ENCODE results near the gene STATH. TPM values are rescaled to one million over a fixed set of nuclear protein-coding genes. Genes with fewer than 3 reads are reported as not detected.

Gene STATH
- total RNA-seq = not detected

- ATAC-seq (no peak), DNase-seq (no peak)
- Histone ChIP-seq H3K36me3 (replicated peaks in 1 of 2; ENCODE audit: insufficient read depth in 1 of 2, low read depth in 2 of 2) (no peaks in the 10 kb centered on the region), H3K27me3 (no peaks in the 10 kb centered on the region), H3K4me3 (no peak within 1 kb of the TSS), H3K9me3 (no peaks in the 10 kb centered on the region), H3K27ac (no peak within 1 kb of the TSS), H3K4me1 (no peaks in the 10 kb centered on the region)
- WGBS, 2 donors = 57 to 60% methylated on average over 3 of the region's 3 CpGs
- intact Hi-C loops (cut with DNase I) = no loop called here
- TF ChIP-seq CTCF (IDR thresholded peaks at IDR 0.05) (no peak), POLR2A (IDR thresholded peaks at IDR 0.05) (no peak)
Observed at GRCh38 chr4:69995526-69996016, at the start of gene STATH. Gene STATH (plus strand): TSS chr4:69995966. CDS start chr4:69998438, 2,472 bp downstream.

GRCh38 chr4:69951602-69952001 is 44.2 kb upstream of the STATH start:
- H3K36me3 ChIP-seq (replicated peaks in 1 of 2; ENCODE audit: insufficient read depth in 1 of 2, low read depth in 2 of 2) = no peaks in the 10 kb centered on the region
- no peak overlapping the region for H3K27ac ChIP-seq
- 54 to 60% methylated on average over 3 of the region's 3 CpGs for WGBS, 2 donors
- no peaks in the 10 kb centered on the region for H3K4me1 ChIP-seq
- ATAC-seq = no peak
- H3K27me3 ChIP-seq = no peaks in the 10 kb centered on the region
- intact Hi-C loops (cut with DNase I) = no loop called here
- no peak overlapping the region for H3K4me3 ChIP-seq
- DNase-seq = no peak
- no peak for TF ChIP-seq CTCF (IDR thresholded peaks at IDR 0.05)
- TF ChIP-seq POLR2A (IDR thresholded peaks at IDR 0.05) = no peak
- H3K9me3 ChIP-seq = no peaks in the 10 kb centered on the region

- H3K27ac ChIP-seq = no peak overlapping the region
- H3K36me3 ChIP-seq (replicated peaks in 1 of 2; ENCODE audit: insufficient read depth in 1 of 2, low read depth in 2 of 2) = no peaks in the 10 kb centered on the region
- TF ChIP-seq POLR2A (IDR thresholded peaks at IDR 0.05) (no peak), CTCF (IDR thresholded peaks at IDR 0.05) (no peak)
- no peaks in the 10 kb centered on the region for H3K4me1 ChIP-seq
- H3K27me3 ChIP-seq = no peaks in the 10 kb centered on the region
- no peaks in the 10 kb centered on the region for H3K9me3 ChIP-seq
- DNase-seq (no peak), ATAC-seq (no peak)
- intact Hi-C loops (cut with DNase I) = no loop called here
- H3K4me3 ChIP-seq = no peak overlapping the region
- WGBS, 2 donors = 86 to 90% methylated on average over 1 of the region's 1 CpG
Observed at GRCh38 chr4:69957209-69957608, 38.6 kb upstream of the STATH start.

- Histone ChIP-seq H3K4me1 (no peaks in the 10 kb centered on the region), H3K27ac (no peak within 1 kb of the TSS), H3K27me3 (no peaks in the 10 kb centered on the region), H3K9me3 (no peaks in the 10 kb centered on the region), H3K4me3 (no peak within 1 kb of the TSS), H3K36me3 (replicated peaks in 1 of 2; ENCODE audit: insufficient read depth in 1 of 2, low read depth in 2 of 2) (no peaks in the 10 kb centered on the region)
- TF ChIP-seq POLR2A (IDR thresholded peaks at IDR 0.05) (no peak), CTCF (IDR thresholded peaks at IDR 0.05) (no peak)
- no peak for ATAC-seq
- DNase-seq = no peak
- intact Hi-C loops (cut with DNase I) = no loop called here
- WGBS, 2 donors = 73 to 83% methylated on average over 2 of the region's 2 CpGs
Observed at GRCh38 chr4:69965628-69966027, 30.1 kb upstream of the STATH start, which contains the start of gene CSN2. Gene CSN2 (minus strand): TSS chr4:69965728. CDS start chr4:69960995, 4,733 bp downstream.

- WGBS, 2 donors = 57 to 74% methylated on average over 1 of the region's 1 CpG
Observed at GRCh38 chr4:69970071-69970470, 25.7 kb upstream of the STATH start.

More at GRCh38 chr4:69970071-69970470, 25.7 kb upstream of the STATH start:
- intact Hi-C loops (cut with DNase I) = no loop called here
- no peak overlapping the region for H3K4me3 ChIP-seq
- H3K27me3 ChIP-seq = no peaks in the 10 kb centered on the region
- no peaks in the 10 kb centered on the region for H3K4me1 ChIP-seq
- no peaks in the 10 kb centered on the region for H3K9me3 ChIP-seq
- TF ChIP-seq POLR2A (IDR thresholded peaks at IDR 0.05) = no peak
- no peak for TF ChIP-seq CTCF (IDR thresholded peaks at IDR 0.05)
- DNase-seq (no peak), ATAC-seq (no peak)
- H3K36me3 ChIP-seq (replicated peaks in 1 of 2; ENCODE audit: insufficient read depth in 1 of 2, low read depth in 2 of 2) = no peaks in the 10 kb centered on the region
- no peak overlapping the region for H3K27ac ChIP-seq
